Measurements from ENCODE around the gene KIF20B. TPM values are rescaled to one million over a fixed set of nuclear protein-coding genes. Genes with fewer than 3 reads are reported as not detected.

KIF20B gene, protein sequence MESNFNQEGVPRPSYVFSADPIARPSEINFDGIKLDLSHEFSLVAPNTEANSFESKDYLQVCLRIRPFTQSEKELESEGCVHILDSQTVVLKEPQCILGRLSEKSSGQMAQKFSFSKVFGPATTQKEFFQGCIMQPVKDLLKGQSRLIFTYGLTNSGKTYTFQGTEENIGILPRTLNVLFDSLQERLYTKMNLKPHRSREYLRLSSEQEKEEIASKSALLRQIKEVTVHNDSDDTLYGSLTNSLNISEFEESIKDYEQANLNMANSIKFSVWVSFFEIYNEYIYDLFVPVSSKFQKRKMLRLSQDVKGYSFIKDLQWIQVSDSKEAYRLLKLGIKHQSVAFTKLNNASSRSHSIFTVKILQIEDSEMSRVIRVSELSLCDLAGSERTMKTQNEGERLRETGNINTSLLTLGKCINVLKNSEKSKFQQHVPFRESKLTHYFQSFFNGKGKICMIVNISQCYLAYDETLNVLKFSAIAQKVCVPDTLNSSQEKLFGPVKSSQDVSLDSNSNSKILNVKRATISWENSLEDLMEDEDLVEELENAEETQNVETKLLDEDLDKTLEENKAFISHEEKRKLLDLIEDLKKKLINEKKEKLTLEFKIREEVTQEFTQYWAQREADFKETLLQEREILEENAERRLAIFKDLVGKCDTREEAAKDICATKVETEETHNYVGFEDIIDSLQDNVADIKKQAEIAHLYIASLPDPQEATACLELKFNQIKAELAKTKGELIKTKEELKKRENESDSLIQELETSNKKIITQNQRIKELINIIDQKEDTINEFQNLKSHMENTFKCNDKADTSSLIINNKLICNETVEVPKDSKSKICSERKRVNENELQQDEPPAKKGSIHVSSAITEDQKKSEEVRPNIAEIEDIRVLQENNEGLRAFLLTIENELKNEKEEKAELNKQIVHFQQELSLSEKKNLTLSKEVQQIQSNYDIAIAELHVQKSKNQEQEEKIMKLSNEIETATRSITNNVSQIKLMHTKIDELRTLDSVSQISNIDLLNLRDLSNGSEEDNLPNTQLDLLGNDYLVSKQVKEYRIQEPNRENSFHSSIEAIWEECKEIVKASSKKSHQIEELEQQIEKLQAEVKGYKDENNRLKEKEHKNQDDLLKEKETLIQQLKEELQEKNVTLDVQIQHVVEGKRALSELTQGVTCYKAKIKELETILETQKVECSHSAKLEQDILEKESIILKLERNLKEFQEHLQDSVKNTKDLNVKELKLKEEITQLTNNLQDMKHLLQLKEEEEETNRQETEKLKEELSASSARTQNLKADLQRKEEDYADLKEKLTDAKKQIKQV (N-terminal part only)
- 1.7 and 2.5 TPM in 2 replicates for total RNA-seq

DNA sequence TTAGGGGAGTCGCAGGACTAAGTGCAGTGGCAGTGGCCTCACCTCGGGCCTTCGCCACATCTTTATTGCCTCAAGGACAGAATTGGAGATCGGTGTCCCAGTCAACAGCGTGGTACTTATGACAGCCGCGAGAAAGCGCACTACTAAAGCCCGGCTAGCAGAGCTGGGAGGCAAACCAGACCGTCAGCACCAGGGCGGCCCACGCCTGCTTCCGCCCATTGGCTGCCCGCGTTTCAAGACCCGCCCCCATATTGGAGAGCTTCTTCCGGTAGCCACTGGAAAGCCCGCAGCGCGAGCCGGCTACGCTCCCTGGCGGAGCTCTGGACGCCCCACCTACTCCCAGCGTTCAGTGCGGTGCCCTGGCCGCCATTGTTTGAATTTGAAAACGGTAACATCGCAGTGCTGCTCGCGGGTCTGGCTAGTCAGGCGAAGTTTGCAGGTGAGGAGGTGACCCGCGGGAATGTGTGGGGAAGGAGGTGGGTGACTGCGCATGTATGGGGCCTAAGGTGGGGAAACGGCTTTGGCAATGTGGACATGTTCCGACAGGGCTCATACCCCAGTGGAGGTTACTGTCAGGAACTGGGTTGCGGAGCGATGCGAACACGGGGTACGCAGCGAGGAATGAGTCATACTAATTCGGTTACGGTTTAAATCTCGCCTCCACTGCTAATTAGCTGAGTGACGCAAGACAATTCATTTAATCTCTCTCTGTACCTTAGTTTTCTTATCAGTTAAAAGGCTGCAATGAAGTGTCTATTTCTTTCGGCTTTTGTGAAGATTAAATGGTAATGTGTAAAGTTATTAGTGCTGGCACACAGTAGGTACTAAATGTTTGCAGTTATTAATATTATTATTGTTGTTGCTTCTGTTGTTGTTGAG is at the start of gene KIF20B:
Gene KIF20B (plus strand): TSS at position 349 of the 879 bp plus-strand sequence. CDS start 3,705 bp downstream, outside the sequence.

Other genes starting within 250 kb of the KIF20B start
- gene SLC16A12, start 166.0 kb upstream of the KIF20B start, total RNA-seq = 3.6 and 16.1 TPM in 2 replicates
- gene PANK1, start 56.3 kb upstream of the KIF20B start, total RNA-seq = 4.4 and 10.6 TPM in 2 replicates